Stimulated activated CD4-positive, alpha-beta T cell treated with anti-CD3 and anti-CD28 coated beads, Interleukin-1b, Interleukin-23, amount 100 ng/mL, for 4 hours (primary cell): ENCODE results near the gene GIPC3.
"Not testable (repeated sequence)": the region's sequence is repeated elsewhere in the genome, so short reads cannot be mapped to it uniquely, and the experiment has no call there.

Source experiments
- DNase-seq, 2 donors: peaks; one replicate each; pipeline ENCODE4 v3.0.0-alpha.2; 2020; ENCODE audit warnings: low read depth in 2 of 2

Gene GIPC3

GRCh38 chr19:3576696-3577443, 8.4 kb upstream of the GIPC3 start:
- no peak for DNase-seq

GRCh38 chr19:3577723-3578344, 7.4 kb upstream of the GIPC3 start:
- no peak for DNase-seq

DNA sequence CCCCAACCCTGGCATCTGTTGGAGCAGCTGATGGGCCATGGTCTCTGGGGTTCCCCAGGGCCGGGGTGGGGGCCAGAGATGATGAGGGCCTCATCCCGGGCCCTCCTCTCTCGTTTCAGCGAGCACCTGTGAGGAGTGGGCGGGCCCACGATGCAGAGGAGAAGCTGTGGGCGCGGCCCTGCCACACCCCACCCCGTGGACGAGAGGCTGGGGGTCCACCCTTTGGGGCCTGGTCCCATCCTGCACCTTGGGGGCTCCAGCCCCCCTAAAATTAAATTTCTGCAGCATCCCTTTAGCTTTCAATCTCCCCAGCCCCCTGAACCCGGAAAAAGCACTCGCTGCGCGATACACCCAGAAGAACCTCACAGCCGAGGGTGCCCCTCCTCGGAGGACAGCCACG, 6.9 kb upstream of the GIPC3 start:
- DNase-seq: no peak

DNA sequence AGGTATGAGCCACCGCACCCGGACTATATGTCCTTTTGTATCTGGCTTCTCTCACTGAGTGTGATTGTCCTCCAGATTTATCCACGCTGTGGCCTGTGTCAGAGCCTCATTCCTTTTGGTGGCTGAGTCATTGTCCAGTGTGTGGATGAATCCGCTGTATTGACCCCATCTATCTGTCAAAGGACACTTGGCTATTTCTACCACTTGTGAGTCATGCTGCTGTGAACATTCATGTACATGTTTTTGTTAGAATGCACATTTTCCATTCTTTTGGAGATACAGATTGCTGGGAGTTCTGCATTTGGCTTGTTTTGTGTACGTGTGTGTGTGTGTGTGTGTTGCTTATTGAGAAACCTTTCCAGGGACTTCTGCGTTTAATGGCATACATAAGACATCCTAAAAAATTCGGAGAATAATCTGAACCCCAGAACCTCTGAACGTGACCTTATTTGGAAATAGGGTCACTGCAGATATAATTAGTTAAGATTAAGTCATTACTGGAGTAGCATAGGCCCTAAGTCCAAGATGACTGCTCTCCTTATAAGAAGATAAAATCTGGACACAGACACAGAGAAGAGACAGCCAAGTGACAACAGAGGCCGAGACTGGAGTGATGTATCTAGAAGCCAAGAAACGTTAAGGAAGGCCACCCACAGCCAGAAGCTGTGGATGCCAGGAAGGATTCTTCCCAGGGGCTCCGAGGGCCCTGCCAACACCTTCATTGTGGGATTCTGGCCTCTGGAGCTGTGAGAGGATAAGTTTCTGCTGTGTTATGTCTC, 4.9 kb upstream of the GIPC3 start:
- no peak for DNase-seq

- not testable (repeated sequence) for DNase-seq
Measured at GRCh38 chr19:3581792-3582191, 3.5 kb upstream of the GIPC3 start.

DNA sequence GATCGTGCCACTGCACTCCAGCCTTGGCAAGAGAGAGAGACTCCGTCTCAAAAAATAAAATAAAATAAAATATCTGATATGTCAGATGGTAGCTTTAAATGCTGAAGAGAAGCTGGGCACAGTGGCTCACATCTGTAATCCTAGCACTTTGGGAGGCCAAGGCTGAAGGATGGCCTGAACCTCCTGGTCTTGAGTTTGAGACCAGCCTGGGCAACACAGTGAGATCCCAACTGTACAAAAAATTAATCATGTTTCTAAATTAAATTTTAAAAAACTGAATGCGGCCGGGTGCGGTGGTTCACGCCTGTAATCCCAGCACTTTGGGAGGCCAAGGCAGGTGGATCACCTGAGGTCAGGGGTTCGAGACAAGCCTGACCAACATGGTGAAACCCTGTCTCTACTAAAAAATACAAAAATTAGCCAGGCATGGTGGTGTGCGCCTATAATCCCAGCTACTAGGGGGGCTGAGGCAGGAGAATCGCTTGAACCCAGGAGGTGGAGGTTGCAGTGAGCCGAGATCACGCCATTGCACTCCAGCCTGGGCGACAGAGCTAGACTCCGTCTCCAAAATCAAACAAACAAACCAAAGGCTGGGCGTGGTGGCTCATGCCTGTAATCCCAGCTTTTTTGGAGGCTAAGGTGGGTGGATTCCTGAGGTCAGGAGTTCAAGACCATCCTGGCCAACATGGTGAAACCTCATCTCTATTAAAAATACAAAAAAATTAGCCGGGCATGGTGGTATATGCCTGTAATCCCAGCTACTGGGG, 1.1 kb upstream of the GIPC3 start:
- not testable (repeated sequence) for DNase-seq

DNA sequence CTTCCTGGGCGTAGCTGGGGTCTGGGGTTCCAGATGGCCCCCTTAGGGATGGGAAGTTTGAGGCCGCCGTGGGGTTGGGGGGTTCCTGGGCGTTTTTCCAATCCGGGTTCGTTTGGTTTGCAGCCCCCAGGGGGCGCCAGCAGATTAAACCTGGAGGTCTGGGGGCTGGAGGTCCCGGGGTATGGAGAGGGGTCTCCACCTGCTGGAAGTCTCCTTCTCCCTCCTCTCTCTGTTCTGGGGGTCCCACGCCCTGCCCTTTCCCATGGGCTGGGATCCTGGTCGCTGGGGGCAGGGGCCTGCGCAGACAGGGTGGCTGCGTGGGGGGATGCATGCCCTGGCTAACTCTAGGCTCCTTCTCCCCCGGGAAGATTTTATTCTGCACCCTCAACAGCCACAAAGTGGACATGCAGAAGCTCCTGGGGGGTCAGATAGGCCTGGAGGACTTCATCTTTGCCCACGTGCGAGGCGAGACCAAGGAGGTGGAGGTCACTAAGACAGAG, 899 bp downstream of the GIPC3 start:
- DNase-seq: peak; percentile 33 to 41

- DNase-seq: no peak
Measured at GRCh38 chr19:3586707-3587346, 1.5 kb downstream of the GIPC3 start.

DNA sequence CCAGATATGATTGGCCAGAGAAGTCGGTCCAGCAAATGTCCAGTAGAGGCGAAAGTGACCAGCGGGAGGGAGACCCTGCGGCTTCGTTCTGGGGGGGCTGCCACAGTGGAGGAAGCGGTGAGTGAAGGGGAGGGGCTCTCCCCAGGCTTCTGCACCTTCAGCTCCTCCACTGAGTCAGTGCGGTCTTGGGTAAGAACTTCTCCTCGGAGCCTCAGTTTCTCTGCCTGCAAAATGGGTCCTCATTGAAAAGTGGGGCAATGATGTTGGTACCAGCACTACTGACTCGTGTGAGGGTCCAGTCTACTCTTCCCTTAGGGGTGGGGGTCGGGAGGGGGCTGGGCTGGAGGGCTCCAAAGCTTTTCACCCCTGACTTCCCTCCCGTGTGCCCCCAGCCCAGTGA, 4.2 kb downstream of the GIPC3 start:
- no peak for DNase-seq

DNA sequence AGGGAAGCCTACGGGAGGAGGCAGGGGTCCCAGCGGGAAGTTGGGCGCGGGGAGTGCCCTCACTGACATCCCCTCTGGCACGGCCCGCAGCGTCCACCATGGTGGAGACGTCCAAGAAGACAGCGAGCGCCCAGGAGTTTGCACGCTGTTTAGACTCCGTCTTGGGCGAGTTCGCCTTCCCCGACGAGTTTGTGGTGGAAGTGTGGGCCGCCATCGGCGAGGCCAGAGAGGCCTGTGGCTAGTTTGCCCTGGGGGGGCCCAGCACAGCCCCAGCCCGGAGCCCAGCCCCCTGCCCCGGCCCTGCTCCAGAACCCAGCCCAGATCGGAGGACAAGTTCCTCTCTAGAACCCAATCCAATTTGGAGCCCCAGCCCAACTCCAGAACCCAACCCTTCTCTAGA, 4.7 kb downstream of the GIPC3 start:
- DNase-seq: no peak

- no peak for DNase-seq
Measured at GRCh38 chr19:3590991-3591659, 5.8 kb downstream of the GIPC3 start.

DNA sequence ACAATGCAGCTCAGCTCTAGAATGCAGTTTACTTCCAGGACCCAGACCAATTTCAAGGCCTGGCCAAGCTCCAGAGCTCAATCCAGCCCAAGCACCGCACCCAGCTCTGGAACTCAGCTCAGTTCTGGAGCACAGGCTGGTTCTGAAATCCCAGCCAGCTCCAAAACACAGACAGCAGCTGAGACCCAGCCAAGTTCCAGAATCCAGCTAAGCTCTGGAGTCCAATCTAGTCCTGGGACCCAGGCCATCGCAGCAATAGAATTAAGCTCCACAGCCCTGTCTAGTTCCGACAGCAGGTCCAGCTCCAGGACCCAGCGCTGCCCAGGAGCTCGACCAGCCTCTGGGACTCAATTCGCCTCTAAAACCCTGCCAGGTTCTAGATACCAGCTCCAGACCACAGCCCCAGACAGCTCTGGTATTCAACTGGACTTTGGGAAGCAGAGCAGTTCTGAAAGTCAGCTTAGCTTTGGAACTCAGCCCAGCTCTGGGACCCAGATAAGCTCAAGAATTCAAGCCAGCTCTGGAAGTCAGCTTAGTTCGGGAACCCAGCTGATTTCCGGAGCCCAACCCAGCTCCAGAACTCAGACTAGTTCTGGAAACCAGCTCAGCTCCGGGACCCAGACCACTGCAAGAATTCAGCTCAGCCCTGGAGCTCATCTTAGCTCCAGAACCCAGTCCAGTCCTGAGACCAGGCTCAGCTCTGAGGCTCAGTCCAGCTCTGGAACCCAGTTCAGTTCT, 6.8 kb downstream of the GIPC3 start:
- no peak for DNase-seq

GRCh38 chr19:3593156-3593555, 7.9 kb downstream of the GIPC3 start:
- DNase-seq: no peak

DNA sequence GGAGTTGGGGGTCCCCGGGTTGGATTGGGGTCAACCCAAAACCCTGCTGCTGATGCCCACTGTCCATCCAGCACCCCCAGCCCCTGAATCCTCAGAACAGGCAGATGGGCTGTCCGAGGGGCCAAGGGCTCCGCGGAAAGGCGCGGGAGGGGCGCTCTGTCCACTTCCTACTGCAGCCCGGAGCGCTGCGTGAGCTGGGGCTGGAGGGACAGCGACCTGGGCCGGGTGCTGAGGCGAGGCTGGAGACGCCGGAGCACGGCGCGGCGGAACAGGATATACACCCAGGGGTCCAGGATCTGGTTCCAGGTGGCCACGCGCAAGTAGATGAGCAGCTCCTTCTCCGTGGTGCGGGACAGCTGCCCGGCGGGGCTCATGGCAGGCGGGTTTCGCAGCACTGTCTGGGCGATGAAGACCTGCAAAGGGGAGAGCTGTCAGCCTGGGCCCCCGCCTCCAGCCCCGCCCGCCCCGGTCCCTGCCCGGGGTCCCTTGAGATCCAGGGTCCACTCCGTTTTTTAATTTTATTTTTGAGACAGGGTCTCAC, 10.3 kb downstream of the GIPC3 start:
- DNase-seq: no peak

GRCh38 chr19:3599776-3600187, 14.5 kb downstream of the GIPC3 start:
- no peak for DNase-seq

- DNase-seq: no peak
Measured at GRCh38 chr19:3601021-3601420, 15.7 kb downstream of the GIPC3 start.

GRCh38 chr19:3603121-3603811, 18.0 kb downstream of the GIPC3 start:
- DNase-seq: no peak

GRCh38 chr19:3604227-3604986, 19.1 kb downstream of the GIPC3 start:
- no peak for DNase-seq

DNA sequence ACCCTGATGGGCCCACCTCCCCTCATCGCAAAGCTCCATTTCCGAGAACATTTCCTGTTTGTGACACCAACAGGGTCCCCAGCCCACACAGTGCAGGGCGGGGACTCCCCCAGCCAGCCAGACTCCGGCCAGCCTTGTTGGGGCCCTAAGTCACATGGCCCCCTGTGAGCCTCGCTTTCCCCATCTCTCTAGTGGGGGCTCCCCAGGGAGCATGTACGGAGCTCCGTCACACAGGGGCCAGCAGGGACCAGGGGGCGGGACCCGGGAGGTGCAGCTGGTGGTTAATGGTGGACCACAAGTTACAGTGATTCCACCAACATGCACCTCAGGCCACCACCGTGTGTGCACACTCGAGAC, 19.7 kb downstream of the GIPC3 start:
- DNase-seq: no peak
